GM19099 (cell line): ENCODE measurements around the gene LIMA1.

ENCODE experiments used
- POLR2A ChIP-seq: IDR thresholded peaks from 3 replicates; pipeline ENCODE4 v1.6.1; 2011; ENCODE audit warnings: low read depth; ENCODE audit not compliant: insufficient read length; ENCODE audit errors: extremely low read depth

The LIMA1 gene

DNA sequence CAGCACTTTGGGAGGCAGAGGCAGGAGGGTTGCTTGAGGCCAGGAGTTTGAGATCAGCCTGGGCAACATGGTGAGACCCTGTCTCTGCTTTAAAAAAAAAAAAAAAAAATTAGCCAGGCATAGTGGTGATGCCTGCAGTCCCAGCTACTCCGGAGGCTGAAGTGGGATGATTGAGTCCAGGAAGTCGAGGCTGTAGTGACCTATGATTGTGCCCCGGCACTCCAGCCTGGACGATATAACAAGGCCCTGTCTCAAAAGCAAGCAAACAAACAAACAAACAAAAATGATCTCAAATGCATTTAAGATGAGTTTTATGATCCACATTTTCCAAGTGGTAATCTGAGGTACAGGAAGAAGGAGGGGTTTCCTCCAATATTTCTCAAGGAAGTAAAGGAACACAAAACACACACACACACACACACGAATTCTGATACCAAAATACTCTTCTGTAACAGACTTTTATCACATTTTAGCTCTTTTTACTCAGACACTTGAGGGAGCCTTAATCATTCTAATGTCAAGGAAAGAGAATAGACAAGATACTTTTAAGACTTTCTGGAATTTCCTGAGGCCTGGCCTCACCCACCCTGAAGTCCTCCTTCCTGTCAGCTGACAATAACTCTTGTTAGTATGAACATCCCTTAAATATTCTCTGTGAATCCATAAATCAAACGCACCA lies 71.8 kb downstream of the LIMA1 start:
- no peak for TF ChIP-seq POLR2A

DNA sequence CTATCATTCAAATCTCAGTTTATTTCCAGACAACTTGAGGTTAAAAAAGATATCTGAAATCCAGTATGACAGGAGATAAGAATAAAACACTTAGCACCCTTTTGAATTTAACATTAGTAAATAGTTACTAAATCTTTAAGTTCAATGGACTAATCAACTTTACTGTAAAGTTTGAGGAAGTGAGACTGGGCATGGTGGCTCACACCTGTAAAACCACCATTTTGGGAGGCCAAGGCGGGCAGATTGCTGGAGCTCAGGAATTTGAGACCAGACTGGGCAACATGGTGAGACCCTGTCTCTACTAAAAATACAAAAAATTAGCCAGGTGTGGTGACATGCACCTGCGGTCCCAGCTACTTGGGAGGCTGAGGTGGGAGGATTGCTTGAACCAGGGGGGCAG lies 75.9 kb downstream of the LIMA1 start:
- TF ChIP-seq POLR2A, result no peak

- TF ChIP-seq POLR2A, result no peak
Measured at GRCh38 chr12:50205648-50206047, 77.7 kb downstream of the LIMA1 start.

- no peak for TF ChIP-seq POLR2A
Measured at GRCh38 chr12:50203691-50204090, 79.6 kb downstream of the LIMA1 start.

DNA sequence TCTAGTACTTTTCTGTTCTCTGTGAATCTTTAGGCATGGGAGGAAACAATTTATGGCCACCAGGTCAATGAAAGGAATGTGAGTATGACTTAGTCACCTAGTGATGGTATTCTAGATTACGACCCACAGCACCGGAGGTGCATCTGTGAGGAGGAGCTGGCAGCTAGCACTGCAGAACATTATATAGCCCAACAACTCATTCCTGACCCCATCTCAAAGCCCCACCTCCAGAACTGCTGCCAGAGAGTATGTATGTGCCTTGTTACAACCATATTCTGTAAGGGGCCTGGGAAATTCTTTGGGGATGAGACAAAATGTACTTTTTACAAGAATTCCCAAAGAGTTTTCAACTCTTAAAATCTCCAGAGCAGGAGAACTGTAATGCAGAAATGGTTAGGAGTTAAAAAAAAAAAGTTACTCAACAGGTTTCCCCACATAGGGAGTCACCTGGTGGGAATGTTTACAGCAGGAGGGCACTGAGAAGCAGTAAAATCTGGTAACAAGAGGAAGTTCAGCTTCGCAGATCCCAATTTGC lies 81.3 kb downstream of the LIMA1 start:
- TF ChIP-seq POLR2A, result no peak

DNA sequence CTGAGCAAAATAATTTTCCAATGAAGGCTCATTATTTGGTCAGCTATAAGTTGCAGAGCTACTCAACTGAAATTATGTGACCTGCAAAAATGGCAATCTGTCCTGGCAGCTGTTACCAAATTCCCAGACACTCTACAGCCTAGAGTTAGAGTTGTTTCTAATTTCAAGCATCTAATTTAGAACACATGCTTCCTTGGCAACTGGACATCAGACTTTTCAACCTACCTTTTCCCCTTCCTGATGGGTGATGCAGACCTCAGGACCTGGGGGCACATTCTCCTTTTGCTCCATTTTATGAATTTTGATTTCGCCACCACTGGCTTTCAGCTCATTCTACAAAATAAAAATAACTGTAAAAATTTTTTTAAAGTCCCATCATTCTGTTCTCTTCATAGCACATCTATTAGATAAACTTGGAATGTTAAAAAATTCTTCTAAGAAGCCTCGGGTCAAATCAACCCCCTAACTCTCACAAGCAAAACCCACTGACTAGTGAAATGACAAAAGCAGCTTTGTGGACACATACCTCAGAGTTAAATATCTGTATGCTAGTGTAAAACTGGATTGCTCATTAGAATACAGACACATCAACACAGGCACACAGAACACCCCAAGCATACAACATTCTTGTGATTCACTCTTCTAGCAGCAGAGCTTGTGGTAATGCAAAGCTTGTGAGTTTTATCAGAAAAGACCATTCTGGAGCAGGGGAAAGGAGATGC lies 82.6 kb downstream of the LIMA1 start:
- no peak for TF ChIP-seq POLR2A

DNA sequence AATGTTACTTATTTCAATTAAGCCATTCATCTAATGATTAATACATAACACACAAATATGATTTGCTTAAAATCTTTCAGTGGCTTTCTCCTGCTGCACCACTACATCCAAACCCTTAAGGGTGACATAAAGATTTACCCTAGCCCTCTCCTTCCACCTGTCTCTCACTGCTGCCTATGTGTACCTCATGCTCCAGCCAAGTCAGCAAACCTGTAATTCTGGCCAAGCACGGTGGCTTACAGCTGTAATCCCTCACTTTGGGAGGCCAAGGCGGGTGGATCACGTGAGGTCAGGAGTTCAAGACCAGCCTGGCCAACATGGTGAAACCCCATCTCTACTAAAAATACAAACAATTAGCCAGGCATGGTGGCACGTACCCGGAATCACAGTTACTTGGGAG lies 84.5 kb downstream of the LIMA1 start:
- TF ChIP-seq POLR2A, result no peak

DNA sequence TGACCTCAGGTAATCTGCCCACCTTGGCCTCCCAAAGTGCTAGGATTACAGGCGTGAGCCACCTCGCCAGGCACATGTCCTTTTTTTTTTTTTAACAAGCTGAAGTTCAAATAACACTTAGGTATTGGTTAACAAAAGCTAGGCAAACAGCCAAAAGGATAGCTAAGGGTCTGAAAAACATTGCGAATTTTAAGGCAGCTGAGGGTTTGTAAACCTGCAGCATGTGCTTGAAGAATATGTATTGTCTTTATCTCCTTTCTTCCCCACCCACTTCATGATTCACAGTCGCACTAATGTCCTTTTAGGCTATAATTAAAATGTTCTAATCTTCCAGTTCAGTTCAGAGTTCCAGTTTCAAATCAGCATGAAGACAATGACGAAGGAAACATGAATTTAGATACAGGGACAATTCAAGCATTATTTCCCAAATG lies 86.0 kb downstream of the LIMA1 start:
- no peak for TF ChIP-seq POLR2A

- no peak for TF ChIP-seq POLR2A
Measured at GRCh38 chr12:50196537-50196936, 86.8 kb downstream of the LIMA1 start.

- TF ChIP-seq POLR2A, result no peak
Measured at GRCh38 chr12:50195832-50196231, 87.5 kb downstream of the LIMA1 start.

DNA sequence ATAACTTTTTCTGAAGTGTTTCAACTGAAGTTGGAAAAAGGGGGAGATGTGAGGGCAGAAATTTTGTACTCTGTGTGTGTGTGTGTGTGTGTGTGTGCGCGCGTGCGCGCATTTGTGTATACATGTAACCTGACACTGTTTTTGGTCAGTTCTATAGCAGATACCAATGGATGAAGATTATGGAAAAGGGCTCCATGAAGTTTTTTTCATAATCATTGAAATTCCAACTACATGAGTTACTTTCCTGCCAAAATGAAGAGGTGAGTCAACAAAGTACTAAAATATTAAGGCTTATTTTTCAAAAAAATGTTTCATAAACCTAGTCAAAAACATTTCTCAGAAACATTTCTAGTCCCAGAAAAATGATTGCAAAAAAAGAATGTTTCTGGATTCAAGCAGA lies 90.4 kb downstream of the LIMA1 start:
- TF ChIP-seq POLR2A, result no peak

DNA sequence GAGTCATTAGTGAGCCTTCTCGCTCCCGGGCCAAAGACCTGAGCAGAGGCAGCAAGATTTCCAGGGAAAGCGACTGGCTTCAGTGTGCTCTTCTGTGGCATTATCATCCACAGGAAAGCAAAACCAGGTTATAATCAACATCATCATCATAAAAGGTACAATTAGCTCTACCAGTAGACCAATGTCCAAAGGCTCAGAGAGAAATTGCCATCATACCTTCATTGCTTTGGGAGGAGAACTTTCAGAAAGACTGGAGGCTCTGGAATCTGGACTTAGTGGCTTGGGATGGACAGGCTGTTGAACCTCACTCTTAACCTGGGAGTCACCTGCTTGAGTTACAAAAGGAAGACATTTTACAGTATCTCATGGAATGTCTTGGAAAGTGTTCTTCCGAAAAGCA lies 91.1 kb downstream of the LIMA1 start:
- TF ChIP-seq POLR2A, result no peak

GRCh38 chr12:50190859-50191258 lies 92.5 kb downstream of the LIMA1 start:
- no peak for TF ChIP-seq POLR2A

DNA sequence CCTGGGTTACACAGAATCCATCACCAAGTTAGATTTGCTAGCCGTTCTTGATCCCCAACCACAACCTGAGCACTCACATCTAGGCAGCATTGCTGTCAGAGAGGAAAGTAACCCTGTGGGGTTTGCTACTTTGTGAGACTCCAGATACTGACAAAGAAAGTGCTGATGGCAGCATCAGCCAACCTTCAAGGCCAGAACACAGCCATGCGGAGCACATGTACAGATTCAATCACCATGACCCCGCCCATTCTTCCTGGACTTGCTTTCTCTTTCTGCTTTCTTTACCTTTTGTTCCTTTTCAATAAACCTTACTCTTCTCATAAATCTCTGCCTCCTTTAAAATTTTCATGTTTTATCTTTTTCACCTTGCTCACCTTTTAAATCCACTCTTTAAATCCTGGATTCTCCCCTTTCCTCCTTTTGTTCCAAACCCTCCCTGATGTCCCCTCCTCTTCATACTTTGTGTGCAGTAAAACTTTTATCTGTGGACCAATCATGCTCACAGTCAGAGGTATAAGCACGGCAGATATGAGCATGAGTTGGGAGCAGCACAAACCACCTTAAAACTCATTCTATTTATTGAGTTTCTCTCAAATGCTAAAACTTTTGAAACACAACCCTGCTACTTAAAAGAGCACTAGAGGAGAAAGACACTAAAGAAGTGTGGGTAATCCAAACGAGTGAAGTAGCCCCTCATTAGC lies 94.3 kb downstream of the LIMA1 start:
- peak; percentile 3 for TF ChIP-seq POLR2A

DNA sequence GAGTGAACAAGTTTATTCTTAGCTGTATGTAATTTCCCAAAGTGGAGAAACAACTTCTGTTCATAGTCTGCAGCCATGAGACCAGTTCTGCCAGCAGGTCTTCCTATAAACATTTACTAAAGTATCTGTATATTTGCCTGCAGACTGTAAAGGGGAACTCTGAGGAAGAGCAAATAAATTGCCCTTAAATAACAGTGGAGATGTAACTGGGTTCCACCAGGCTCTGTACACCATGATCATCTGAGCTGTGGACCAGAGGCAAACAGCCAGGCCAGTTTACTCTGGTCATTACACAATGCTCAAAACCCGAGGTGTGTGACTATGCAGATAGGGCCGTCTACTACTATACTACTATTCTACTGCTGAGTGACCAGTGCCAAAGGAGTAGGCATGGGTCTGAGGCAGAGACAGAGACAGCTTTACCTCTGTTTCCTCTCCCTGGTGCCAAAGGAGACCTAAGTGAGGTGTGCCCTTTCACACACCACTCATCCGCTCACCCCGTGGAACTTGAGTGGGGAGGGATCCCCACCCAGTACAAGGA lies 95.0 kb downstream of the LIMA1 start:
- no peak for TF ChIP-seq POLR2A
